Stomach (tissue), 4 donors: Measurements from ENCODE around the gene H2BK1.

Experiments used
- CTCF ChIP-seq, 7 experiments: fragments of 450-650 bp in 4 of 7; fragments of 200-600 bp in 3 of 7; sonication (generic) in 3 of 7; IDR thresholded peaks; one replicate each; pipeline ENCODE4 v1.5.1; 2016 to 2019; ENCODE audit warnings: antibody characterized with exemption in 7 of 7, control low read depth in 2 of 7, mild to moderate bottlenecking in 1 of 7
- EP300 ChIP-seq: sonication (generic); formaldehyde crosslinking; IDR thresholded peaks from one replicate; pipeline ENCODE4 v1.6.1; 2017; ENCODE audit warnings: antibody characterized with exemption
- POLR2AphosphoS5 ChIP-seq, 3 donors: sonication (generic); formaldehyde crosslinking; IDR thresholded peaks; one replicate each; pipeline ENCODE4 v1.6.1; 2016; ENCODE audit warnings: antibody characterized with exemption in 3 of 3

- TF ChIP-seq CTCF (IDR thresholded peaks at IDR 0.05) (no peak), POLR2AphosphoS5 (IDR thresholded peaks at IDR 0.05) (no peak), EP300 (no peak)
These were observed 39.4 kb upstream of the H2BK1 start for GRCh38 chr7:151249732-151250072.
